Measurements from ENCODE around the gene PRDX6.

Gene PRDX6

DNA sequence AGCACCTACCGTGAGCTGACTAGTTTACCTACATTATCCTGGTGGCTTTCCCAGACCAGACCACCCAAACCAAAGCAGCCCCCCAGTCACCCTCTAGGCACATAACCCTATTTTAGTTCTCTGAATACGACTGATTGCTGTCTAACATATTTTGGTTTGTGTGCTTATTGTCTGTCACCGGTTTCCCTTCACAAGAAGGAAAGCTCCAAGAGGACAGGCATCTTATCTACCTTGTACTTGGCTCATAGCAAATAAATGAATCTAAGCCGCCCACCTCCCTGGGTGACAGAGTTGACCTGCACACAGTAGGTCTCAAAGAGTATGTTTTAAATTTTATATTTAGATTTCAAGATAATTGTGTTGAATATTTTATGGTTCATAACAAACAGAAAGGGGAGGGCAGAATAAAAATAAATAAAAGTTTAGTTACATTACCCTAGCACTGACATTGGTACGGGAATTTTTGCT lies 904 bp upstream of the PRDX6 start:
- peak overlapping the region; percentile 69 to 76 for H3K4me3 ChIP-seq (replicated peaks in 1 of 2; ENCODE audit: low read depth in 2 of 2, low read length in 2 of 2)
- TF ChIP-seq, protein P1, sequence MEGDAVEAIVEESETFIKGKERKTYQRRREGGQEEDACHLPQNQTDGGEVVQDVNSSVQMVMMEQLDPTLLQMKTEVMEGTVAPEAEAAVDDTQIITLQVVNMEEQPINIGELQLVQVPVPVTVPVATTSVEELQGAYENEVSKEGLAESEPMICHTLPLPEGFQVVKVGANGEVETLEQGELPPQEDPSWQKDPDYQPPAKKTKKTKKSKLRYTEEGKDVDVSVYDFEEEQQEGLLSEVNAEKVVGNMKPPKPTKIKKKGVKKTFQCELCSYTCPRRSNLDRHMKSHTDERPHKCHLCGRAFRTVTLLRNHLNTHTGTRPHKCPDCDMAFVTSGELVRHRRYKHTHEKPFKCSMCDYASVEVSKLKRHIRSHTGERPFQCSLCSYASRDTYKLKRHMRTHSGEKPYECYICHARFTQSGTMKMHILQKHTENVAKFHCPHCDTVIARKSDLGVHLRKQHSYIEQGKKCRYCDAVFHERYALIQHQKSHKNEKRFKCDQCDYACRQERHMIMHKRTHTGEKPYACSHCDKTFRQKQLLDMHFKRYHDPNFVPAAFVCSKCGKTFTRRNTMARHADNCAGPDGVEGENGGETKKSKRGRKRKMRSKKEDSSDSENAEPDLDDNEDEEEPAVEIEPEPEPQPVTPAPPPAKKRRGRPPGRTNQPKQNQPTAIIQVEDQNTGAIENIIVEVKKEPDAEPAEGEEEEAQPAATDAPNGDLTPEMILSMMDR (IDR thresholded peaks at IDR 0.05; ENCODE audit: low read depth, low read length) = no peak
- DNase-seq (ENCODE audit: low read depth in 2 of 2) = no peak

DNA sequence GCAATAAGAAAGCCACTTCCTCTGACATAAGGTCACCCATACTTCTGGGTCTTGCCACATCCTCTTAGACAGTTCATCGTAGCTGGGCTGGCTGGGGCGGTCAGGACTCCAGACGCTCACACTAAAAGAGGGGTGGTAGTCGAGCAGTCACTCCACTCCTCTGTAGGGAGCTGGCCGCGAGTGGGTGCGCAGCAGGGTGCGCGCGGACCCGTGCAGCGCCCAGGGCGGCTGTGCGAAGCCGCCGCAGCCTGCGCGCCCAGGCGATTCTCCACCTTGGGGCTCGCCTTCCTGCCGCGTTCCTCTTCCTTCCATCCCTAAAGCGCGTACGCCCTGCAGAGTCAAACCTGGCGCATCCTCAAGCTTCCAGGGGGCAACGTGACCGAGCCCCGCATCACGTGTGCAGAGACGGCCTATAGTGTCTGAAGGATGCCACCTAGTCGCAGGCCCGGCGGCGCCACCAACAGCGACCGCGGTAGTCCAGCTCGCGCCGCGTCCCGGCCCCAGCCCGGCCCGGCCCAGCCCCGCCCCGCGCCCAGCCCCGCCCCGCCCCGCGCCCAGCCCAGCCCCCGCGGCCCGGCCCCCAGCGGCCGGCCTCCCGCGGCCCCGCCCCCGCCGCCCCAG lies 360 bp upstream of the PRDX6 start:
- peak overlapping the region; percentile 83 to 85 for H3K4me3 ChIP-seq (replicated peaks in 1 of 2; ENCODE audit: low read depth in 2 of 2, low read length in 2 of 2)
- TF ChIP-seq, protein P1 (IDR thresholded peaks at IDR 0.05; ENCODE audit: low read depth, low read length) = no peak
- DNase-seq (ENCODE audit: low read depth in 2 of 2) = peak; percentile 83 to 87

GRCh38 chr1:173478094-173478674 lies 1.0 kb downstream of the PRDX6 start:
- DNase-seq (ENCODE audit: low read depth in 2 of 2) = peak; percentile 83 to 92

GRCh38 chr1:173479649-173480048 lies 2.5 kb downstream of the PRDX6 start:
- TF ChIP-seq, protein P1 (IDR thresholded peaks at IDR 0.05; ENCODE audit: low read depth, low read length) = no peak
- peak overlapping the region; percentile 83 to 85 for H3K4me3 ChIP-seq (replicated peaks in 1 of 2; ENCODE audit: low read depth in 2 of 2, low read length in 2 of 2)
- peak; percentile 30 to 51 for DNase-seq (ENCODE audit: low read depth in 2 of 2)

More at GRCh38 chr1:173478094-173478674, 1.0 kb downstream of the PRDX6 start:
- TF ChIP-seq, protein P1 (IDR thresholded peaks at IDR 0.05; ENCODE audit: low read depth, low read length) = no peak
- H3K4me3 ChIP-seq (replicated peaks in 1 of 2; ENCODE audit: low read depth in 2 of 2, low read length in 2 of 2) = peak overlapping the region; percentile 83 to 85

DNA sequence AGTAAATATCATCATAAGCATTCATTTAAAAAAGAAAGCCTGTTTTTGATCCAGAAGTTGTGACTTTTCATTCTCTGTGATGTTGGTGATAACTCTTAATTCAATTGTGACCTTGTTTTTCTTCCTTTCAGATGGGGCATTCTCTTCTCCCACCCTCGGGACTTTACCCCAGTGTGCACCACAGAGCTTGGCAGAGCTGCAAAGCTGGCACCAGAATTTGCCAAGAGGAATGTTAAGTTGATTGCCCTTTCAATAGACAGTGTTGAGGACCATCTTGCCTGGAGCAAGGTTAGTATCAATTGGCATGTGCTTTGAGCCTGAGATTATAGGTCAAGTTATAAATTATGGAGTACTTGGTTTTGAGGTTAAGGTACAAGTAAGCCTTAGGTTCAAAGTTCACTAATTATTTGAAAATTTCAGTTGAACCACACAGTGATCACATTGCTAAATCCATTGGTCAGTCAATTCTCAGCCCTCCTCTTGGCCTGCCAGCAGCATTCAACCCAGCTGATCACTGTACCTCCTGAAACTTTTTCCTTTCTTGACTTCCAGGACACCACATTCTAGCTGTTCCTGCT lies 4.1 kb downstream of the PRDX6 start:
- H3K4me3 ChIP-seq (replicated peaks in 1 of 2; ENCODE audit: low read depth in 2 of 2, low read length in 2 of 2) = no peak overlapping the region
- DNase-seq (ENCODE audit: low read depth in 2 of 2) = no peak
- TF ChIP-seq, protein P1 (IDR thresholded peaks at IDR 0.05; ENCODE audit: low read depth, low read length) = no peak

DNA sequence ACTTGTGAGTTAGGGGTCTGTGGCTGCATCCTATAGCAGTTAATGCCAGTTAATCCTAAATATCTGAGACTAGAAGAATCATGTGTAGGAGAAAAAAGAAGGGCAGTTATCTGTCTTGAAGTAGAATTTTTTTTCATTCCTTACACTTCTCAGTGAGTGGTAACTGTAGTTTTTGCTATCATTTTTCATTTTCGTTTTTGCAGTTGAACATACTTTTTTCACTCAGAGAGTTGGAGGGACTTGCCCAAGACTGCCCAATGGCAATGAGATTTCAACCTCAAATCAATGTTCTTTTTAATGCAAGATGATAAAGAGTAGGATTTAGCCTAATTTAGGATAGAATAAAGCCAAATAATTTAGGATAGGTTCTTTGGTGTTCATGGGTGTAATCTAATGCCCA lies 5.5 kb downstream of the PRDX6 start:
- DNase-seq (ENCODE audit: low read depth in 2 of 2) = no peak
- TF ChIP-seq, protein P1 (IDR thresholded peaks at IDR 0.05; ENCODE audit: low read depth, low read length) = no peak
- no peak overlapping the region for H3K4me3 ChIP-seq (replicated peaks in 1 of 2; ENCODE audit: low read depth in 2 of 2, low read length in 2 of 2)
